ENCODE measurements around the gene LIMS1. TPM values are rescaled to one million over a fixed set of nuclear protein-coding genes. Genes with fewer than 3 reads are reported as not detected.
"Not testable (repeated sequence)": the region's sequence is repeated elsewhere in the genome, so short reads cannot be mapped to it uniquely, and the experiment has no call there.

The LIMS1 gene
- total RNA-seq, 1 donor from 2014 or later, result 39.8 TPM

- not testable (repeated sequence) for DNase-seq (ENCODE audit: low spot score in 2 of 2); H3K4me3 ChIP-seq; H3K27me3 ChIP-seq; H3K36me3 ChIP-seq; H3K9me3 ChIP-seq
- intact Hi-C loops (cut with DNase I), result loop anchor here (10.0 kb wide), 1 partner anchor 118 kb away; the partner anchor contains the start of gene RANBP2
- Histone ChIP-seq H3K4me1 (peaks cover 15 to 36% of the 10 kb centered on the region in 2 donors), H3K27ac (peak overlapping the region in 1 of 2 donors; percentile 11)
- TF ChIP-seq, protein P1, sequence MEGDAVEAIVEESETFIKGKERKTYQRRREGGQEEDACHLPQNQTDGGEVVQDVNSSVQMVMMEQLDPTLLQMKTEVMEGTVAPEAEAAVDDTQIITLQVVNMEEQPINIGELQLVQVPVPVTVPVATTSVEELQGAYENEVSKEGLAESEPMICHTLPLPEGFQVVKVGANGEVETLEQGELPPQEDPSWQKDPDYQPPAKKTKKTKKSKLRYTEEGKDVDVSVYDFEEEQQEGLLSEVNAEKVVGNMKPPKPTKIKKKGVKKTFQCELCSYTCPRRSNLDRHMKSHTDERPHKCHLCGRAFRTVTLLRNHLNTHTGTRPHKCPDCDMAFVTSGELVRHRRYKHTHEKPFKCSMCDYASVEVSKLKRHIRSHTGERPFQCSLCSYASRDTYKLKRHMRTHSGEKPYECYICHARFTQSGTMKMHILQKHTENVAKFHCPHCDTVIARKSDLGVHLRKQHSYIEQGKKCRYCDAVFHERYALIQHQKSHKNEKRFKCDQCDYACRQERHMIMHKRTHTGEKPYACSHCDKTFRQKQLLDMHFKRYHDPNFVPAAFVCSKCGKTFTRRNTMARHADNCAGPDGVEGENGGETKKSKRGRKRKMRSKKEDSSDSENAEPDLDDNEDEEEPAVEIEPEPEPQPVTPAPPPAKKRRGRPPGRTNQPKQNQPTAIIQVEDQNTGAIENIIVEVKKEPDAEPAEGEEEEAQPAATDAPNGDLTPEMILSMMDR (IDR thresholded peaks at IDR 0.05), result peak in 2 of 3 experiments; percentile 26 to 39
These were observed 63.0 kb downstream of the LIMS1 start for GRCh38 chr2:108597105-108597744.

DNA sequence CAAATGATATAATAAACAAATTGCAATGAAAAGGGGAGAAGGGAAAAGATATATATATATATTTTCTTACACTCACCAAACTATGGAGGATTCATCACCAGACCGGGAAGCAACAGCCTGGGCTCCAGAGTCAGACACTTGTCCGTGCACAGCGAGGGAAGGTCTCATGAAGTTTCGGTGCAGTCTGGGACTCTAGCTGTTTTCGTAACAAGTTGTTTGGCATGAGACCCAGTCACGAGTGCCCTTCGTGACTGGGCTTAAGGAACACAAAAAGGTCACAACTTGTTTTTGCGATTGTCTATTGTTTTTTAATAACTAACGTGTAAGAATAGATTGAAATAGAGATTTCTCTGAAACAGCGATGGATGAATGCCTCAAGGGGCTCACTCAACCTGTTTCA, 66.9 kb downstream of the LIMS1 start:
- intact Hi-C loops (cut with DNase I); H3K4me3 ChIP-seq; H3K9me3 ChIP-seq; H3K27ac ChIP-seq; DNase-seq (ENCODE audit: low spot score in 2 of 2); H3K27me3 ChIP-seq; H3K36me3 ChIP-seq: not testable (repeated sequence)
- H3K4me1 ChIP-seq, result peaks cover 0 to 17% of the 10 kb centered on the region in 2 donors

DNA sequence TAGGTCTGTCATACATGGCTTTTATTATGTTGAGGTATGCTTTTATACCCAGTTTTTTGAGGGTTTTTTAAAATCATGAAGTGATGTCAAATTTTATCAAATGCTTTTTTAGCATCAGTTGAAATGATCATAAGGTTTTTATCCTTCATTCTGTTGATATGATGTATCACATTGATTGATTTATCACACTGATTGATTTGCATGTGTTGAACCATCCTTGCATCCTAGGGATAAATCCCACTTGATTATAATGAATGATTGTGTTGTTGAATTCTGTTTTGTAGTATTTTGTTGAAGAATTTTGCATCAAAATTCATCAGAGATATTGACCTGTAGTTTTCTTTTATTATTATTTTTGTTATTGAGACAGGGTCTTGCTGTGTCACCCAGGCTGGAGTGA, 68.2 kb downstream of the LIMS1 start:
- TF ChIP-seq, protein P1 (IDR thresholded peaks at IDR 0.05), result no peak
- Histone ChIP-seq H3K36me3 (no peaks in the 10 kb centered on the region), H3K27me3 (no peaks in the 10 kb centered on the region), H3K4me1 (peaks cover 0 to 17% of the 10 kb centered on the region in 2 donors), H3K4me3 (no peak overlapping the region), H3K9me3 (no peaks in the 10 kb centered on the region), H3K27ac (no peak overlapping the region)
- no peak for DNase-seq (ENCODE audit: low spot score in 2 of 2)
- intact Hi-C loops (cut with DNase I), result no loop called here

DNA sequence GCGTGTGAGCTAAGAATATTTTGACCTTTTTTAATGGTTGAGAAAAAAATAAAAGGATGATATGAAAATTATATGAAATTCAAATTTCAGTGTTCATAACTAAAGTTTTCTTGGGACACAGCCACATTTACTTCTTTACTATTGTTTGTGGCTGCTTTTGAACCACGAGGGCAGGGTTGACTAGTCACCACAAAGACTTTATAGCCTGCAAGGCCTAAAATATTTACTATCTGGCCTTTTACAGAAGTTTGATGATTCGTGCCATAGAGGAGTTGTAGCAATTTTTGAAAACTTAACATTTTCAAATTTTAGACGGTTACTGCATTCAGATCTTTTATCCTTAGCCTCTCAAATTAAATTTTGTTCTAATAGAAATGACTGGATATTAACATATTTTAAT, 69.9 kb downstream of the LIMS1 start:
- H3K4me3 ChIP-seq, result no peak overlapping the region
- intact Hi-C loops (cut with DNase I), result no loop called here
- H3K36me3 ChIP-seq, result no peaks in the 10 kb centered on the region
- H3K4me1 ChIP-seq, result peaks cover 0 to 17% of the 10 kb centered on the region in 2 donors
- no peak for DNase-seq (ENCODE audit: low spot score in 2 of 2)
- H3K27me3 ChIP-seq, result no peaks in the 10 kb centered on the region
- no peaks in the 10 kb centered on the region for H3K9me3 ChIP-seq
- no peak overlapping the region for H3K27ac ChIP-seq
- TF ChIP-seq, protein P1 (IDR thresholded peaks at IDR 0.05), result no peak

DNA sequence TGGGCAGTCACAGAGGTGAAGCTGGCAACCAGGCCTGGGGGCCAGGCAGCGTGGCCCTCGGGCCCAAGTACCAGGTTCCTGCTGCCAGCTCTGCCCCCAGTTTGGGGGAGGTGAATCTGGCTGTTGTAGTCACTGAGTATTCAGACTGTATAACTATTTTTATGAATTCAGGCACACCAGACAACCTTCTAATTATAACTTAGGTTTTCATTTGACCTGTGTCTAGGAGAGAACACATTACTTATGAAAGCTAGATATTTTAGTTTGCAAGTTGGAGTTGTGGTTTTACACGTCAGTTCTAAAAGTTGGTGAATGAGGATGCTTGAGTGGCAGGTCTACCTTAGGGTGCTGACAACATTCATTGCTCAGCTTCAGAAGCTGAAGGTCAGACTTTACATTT, 71.7 kb downstream of the LIMS1 start:
- intact Hi-C loops (cut with DNase I), result loop anchor here (1.0 kb wide), 1 partner anchor 30 kb away; no protein-coding TSS in a partner anchor
- Histone ChIP-seq H3K27me3 (no peaks in the 10 kb centered on the region), H3K4me1 (peaks cover 0 to 17% of the 10 kb centered on the region in 2 donors), H3K4me3 (no peak overlapping the region), H3K27ac (peak overlapping the region; percentile 36 to 42), H3K36me3 (no peaks in the 10 kb centered on the region), H3K9me3 (no peaks in the 10 kb centered on the region)
- TF ChIP-seq, protein P1 (IDR thresholded peaks at IDR 0.05), result no peak
- DNase-seq (ENCODE audit: low spot score in 2 of 2), result no peak

- Histone ChIP-seq H3K4me3 (no peak overlapping the region), H3K9me3 (no peaks in the 10 kb centered on the region), H3K36me3 (no peaks in the 10 kb centered on the region), H3K27ac (no peak overlapping the region), H3K27me3 (no peaks in the 10 kb centered on the region), H3K4me1 (peaks cover 0 to 21% of the 10 kb centered on the region in 2 donors)
- TF ChIP-seq, protein P1 (IDR thresholded peaks at IDR 0.05), result peak; percentile 48 to 73 (median 59)
- no peak for DNase-seq (ENCODE audit: low spot score in 2 of 2)
- intact Hi-C loops (cut with DNase I), result no loop called here
These were observed 73.5 kb downstream of the LIMS1 start for GRCh38 chr2:108607706-108608301.
